ENCODE results near the gene CCDC187.

DNA sequence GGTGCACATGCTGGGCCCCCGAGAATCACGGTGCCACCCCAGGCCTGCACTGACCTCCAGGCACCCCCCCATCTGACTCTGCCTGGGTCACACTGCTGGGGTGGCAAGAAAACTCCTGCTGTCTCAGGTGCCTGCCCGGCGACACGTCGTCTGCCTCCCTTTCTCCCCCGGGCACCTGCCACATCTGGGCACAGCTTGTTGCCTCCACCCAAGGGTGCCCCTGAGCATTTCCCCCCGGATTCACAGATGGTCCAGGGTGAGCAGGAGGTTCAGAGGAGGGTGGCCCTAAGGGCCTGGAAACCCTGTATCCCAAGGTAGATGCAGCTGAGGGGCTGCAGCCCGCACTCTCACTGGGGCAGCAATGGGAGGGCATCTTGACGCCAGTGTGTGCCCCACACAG is 43.4 kb downstream of the CCDC187 start:
- TF ChIP-seq POLR2AphosphoS5 (IDR thresholded peaks at IDR 0.05) = no peak
- TF ChIP-seq, protein P1, sequence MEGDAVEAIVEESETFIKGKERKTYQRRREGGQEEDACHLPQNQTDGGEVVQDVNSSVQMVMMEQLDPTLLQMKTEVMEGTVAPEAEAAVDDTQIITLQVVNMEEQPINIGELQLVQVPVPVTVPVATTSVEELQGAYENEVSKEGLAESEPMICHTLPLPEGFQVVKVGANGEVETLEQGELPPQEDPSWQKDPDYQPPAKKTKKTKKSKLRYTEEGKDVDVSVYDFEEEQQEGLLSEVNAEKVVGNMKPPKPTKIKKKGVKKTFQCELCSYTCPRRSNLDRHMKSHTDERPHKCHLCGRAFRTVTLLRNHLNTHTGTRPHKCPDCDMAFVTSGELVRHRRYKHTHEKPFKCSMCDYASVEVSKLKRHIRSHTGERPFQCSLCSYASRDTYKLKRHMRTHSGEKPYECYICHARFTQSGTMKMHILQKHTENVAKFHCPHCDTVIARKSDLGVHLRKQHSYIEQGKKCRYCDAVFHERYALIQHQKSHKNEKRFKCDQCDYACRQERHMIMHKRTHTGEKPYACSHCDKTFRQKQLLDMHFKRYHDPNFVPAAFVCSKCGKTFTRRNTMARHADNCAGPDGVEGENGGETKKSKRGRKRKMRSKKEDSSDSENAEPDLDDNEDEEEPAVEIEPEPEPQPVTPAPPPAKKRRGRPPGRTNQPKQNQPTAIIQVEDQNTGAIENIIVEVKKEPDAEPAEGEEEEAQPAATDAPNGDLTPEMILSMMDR (IDR thresholded peaks at IDR 0.05) = no peak
